Caco-2 (cell line): Measurements from ENCODE around the gene MYO16. TPM values are rescaled to one million over a fixed set of nuclear protein-coding genes. Genes with fewer than 3 reads are reported as not detected.

Experiments
- BruUV-seq: library from RNA; stranded (reverse); fragments of 400-500 nt; replicated peaks from 2 replicates; lab custom pipeline; 2021; lab: Mats Ljungman, UMichigan
- CTCF ChIA-PET: fragments of 300-600 bp; sonication (Branson Sonifier 250); formaldehyde crosslinking; loops from one replicate; lab custom pipeline; 2022; ENCODE audit warnings: antibody characterized with exemption; lab: Charles Lee
- POLR2A ChIA-PET: fragments of 300-600 bp; sonication (Branson Sonifier 250); formaldehyde crosslinking; loops from one replicate; lab custom pipeline; 2022; ENCODE audit warnings: antibody characterized with exemption; lab: Charles Lee
- DNase-seq, 2 experiments: peaks; one replicate each; pipeline versions ENCODE4 v3.0.0 to v3.0.0-alpha.2; 2020 to 2022
- H3K27me3 ChIP-seq: replicated peaks from 2 replicates; pipeline ENCODE4 v1.6.0; 2011; ENCODE audit warnings: low read length; ENCODE audit not compliant: control insufficient read depth, insufficient read depth
- H3K36me3 ChIP-seq: 2 replicates; pipeline ENCODE4 v1.5.1; 2011; ENCODE audit warnings: low read length; ENCODE audit not compliant: control insufficient read depth, insufficient read depth
- H3K4me1 ChIP-seq: fragments of 250-450 bp; sonication (Bioruptor Pico); 2 replicates; pipeline ENCODE4 v1.5.1; 2020; ENCODE audit warnings: mild to moderate bottlenecking
- H3K4me3 ChIP-seq: 2 replicates; pipeline ENCODE4 v1.5.1; 2011; ENCODE audit warnings: low read depth, mild to moderate bottlenecking, control low read depth, low read length
- H3K9me3 ChIP-seq: fragments of 250-450 bp; sonication (Bioruptor Pico); 2 replicates; pipeline ENCODE4 v1.5.1; 2020; ENCODE audit warnings: mild to moderate bottlenecking, moderate library complexity
- H3K27ac Mint-ChIP-seq: one replicate; pipeline ENCODE4 v1.8.0; 2022; ENCODE audit warnings: mixed read lengths; ENCODE audit not compliant: unreplicated experiment
- H3K27me3 Mint-ChIP-seq: one replicate; pipeline ENCODE4 v1.8.0; 2022; ENCODE audit warnings: mixed read lengths; ENCODE audit not compliant: insufficient read depth, unreplicated experiment
- H3K36me3 Mint-ChIP-seq: one replicate; pipeline ENCODE4 v1.8.0; 2022; ENCODE audit warnings: mild to moderate bottlenecking, mixed read lengths; ENCODE audit not compliant: insufficient read depth, unreplicated experiment
- H3K4me1 Mint-ChIP-seq: one replicate; pipeline ENCODE4 v1.8.0; 2022; ENCODE audit warnings: low read depth, mixed read lengths; ENCODE audit not compliant: unreplicated experiment
- H3K4me3 Mint-ChIP-seq: one replicate; pipeline ENCODE4 v1.8.0; 2022; ENCODE audit warnings: mild to moderate bottlenecking, moderate library complexity, mixed read lengths; ENCODE audit not compliant: unreplicated experiment
- H3K9me3 Mint-ChIP-seq: one replicate; pipeline ENCODE4 v1.8.0; 2022; ENCODE audit warnings: mixed read lengths; ENCODE audit not compliant: unreplicated experiment
- CTCF ChIP-seq, 2 experiments: fragments of 200-600 bp in 1 of 2; IDR thresholded peaks; 1 replicate in 1 of 2; 2 replicates in 1 of 2; pipeline versions ENCODE4 v1.5.1 to v1.8.0; 2011 to 2022; ENCODE audit warnings: antibody characterized with exemption in 1 of 2, control low read depth in 1 of 2, inconsistent platforms in 1 of 2, low read depth in 1 of 2, low read length in 1 of 2, mild to moderate bottlenecking in 1 of 2, moderate library complexity in 1 of 2; ENCODE audit not compliant: insufficient read depth in 1 of 2, severe bottlenecking in 1 of 2, unreplicated experiment in 1 of 2
- intact Hi-C: fragments of 100-400 bp; cut with micrococcal nuclease; formaldehyde crosslinking; loops from one replicate; pipeline ENCODE4 v1.10.0; 2022; ENCODE audit not compliant: unreplicated experiment
- total RNA-seq: library from RNA; stranded (reverse); gene quantifications from 2 replicates; pipeline ENCODE4 v1.2.3, GENCODE V29; 2022

MYO16 gene
- total RNA-seq, 1 experiment from 2014 or later: not detected

DNA sequence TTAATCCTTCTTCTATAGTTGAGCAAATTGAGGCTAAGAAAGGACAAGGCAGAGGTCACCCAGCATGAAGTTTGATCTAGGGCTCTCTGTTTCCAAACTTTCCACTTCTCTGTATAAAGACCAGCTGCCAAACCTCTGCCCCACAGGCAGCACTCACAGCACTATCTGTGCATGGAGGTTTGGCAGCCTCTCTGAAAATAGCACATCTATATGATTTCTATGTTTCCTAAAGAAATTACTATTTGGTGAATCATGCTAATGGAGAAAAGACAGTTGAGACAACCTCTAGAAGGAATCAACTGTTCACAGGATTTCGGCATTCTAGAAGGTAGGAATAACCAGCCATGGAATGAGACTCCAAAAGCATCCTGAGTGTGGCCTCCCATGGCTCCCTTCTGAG is 602.5 kb downstream of the MYO16 start:
- Mint-ChIP-seq H3K27ac (no peak overlapping the region), H3K27me3 (no peaks in the 10 kb centered on the region), H3K4me3 (no peak overlapping the region), H3K9me3 (peaks cover 18% of the 10 kb centered on the region), H3K4me1 (peaks cover 11% of the 10 kb centered on the region), H3K36me3 (no peaks in the 10 kb centered on the region)
- Histone ChIP-seq H3K9me3 (peaks cover 10% of the 10 kb centered on the region), H3K36me3 (no peaks in the 10 kb centered on the region), H3K27me3 (no peaks in the 10 kb centered on the region), H3K4me3 (no peak overlapping the region), H3K4me1 (0 out of 2 replicates have a peak, but pooled peaks cover 8% of the 10 kb centered on the region)
- POLR2A ChIA-PET: no interaction called here
- intact Hi-C loops: no loop called here
- CTCF ChIA-PET: no interaction called here
- no peak for TF ChIP-seq CTCF (IDR thresholded peaks at IDR 0.05; ENCODE audit: insufficient read depth in 1 of 2, low read depth in 1 of 2, low read length in 1 of 2, severe bottlenecking in 1 of 2, unreplicated experiment in 1 of 2)
- DNase-seq: no peak
- BruUV-seq: no TSS peak

DNA sequence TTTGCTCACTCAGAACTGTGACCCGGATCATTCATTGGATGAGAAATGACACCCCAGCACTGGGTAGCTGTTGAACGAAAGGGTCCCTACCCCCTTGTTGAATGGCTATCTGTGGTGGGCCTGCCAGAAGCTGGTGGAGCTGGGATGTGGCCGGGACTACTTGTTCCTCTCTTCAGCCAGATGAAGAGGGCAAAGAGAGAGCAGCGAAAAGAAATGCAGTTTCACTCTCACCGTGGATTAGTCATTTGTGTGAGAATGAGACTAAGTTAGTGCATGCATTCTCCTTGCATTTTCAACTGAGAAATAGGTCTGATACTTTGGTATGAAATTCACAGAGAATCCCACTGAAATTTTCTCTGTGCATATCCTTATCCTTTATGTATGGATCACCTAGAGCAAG is 603.9 kb downstream of the MYO16 start:
- peaks cover 27% of the 10 kb centered on the region for H3K9me3 Mint-ChIP-seq
- no peaks in the 10 kb centered on the region for H3K27me3 Mint-ChIP-seq
- no peaks in the 10 kb centered on the region for H3K36me3 Mint-ChIP-seq
- Histone ChIP-seq H3K27me3 (no peaks in the 10 kb centered on the region), H3K4me3 (no peak overlapping the region), H3K9me3 (peaks cover 10% of the 10 kb centered on the region), H3K4me1 (0 out of 2 replicates have a peak, but pooled peaks cover 8% of the 10 kb centered on the region), H3K36me3 (no peaks in the 10 kb centered on the region)
- no peak for DNase-seq
- BruUV-seq: no TSS peak
- POLR2A ChIA-PET: no interaction called here
- no peak overlapping the region for H3K4me3 Mint-ChIP-seq
- H3K4me1 Mint-ChIP-seq: peaks cover 11% of the 10 kb centered on the region
- no peak for TF ChIP-seq CTCF (IDR thresholded peaks at IDR 0.05; ENCODE audit: insufficient read depth in 1 of 2, low read depth in 1 of 2, low read length in 1 of 2, severe bottlenecking in 1 of 2, unreplicated experiment in 1 of 2)
- no peak overlapping the region for H3K27ac Mint-ChIP-seq
- intact Hi-C loops: no loop called here
- CTCF ChIA-PET: no interaction called here

- CTCF ChIA-PET: interaction anchor here (1.3 kb wide), 1 partner anchor 21 kb away, joined by 3 read pairs; no protein-coding TSS in a partner anchor
- Histone ChIP-seq H3K4me1 (0 out of 2 replicates have a peak, but pooled peaks cover 8% of the 10 kb centered on the region), H3K36me3 (no peaks in the 10 kb centered on the region), H3K27me3 (no peaks in the 10 kb centered on the region), H3K4me3 (no peak overlapping the region), H3K9me3 (no peaks in the 10 kb centered on the region)
- no peaks in the 10 kb centered on the region for H3K27me3 Mint-ChIP-seq
- H3K27ac Mint-ChIP-seq: no peak overlapping the region
- no peak overlapping the region for H3K4me3 Mint-ChIP-seq
- no peak for DNase-seq
- no peak for TF ChIP-seq CTCF (IDR thresholded peaks at IDR 0.05; ENCODE audit: insufficient read depth in 1 of 2, low read depth in 1 of 2, low read length in 1 of 2, severe bottlenecking in 1 of 2, unreplicated experiment in 1 of 2)
- intact Hi-C loops: loop anchor here (1.0 kb wide), 1 partner anchor 7 kb away; no protein-coding TSS in a partner anchor
- peaks cover 11% of the 10 kb centered on the region for H3K4me1 Mint-ChIP-seq
- H3K9me3 Mint-ChIP-seq: peaks cover 9% of the 10 kb centered on the region
- BruUV-seq: no TSS peak
- no peaks in the 10 kb centered on the region for H3K36me3 Mint-ChIP-seq
- POLR2A ChIA-PET: no interaction called here
Measured at GRCh38 chr13:109235901-109236300, 606.5 kb downstream of the MYO16 start.
